ENCODE results near the gene ERC2. TPM values are rescaled to one million over a fixed set of nuclear protein-coding genes. Genes with fewer than 3 reads are reported as not detected.

ERC2 gene
- total and polyA plus RNA-seq, 2 donors (not counting 1 experiment from before 2014, with no cell fraction given): 0.14 to 0.17 TPM

- Histone ChIP-seq H3K36me3 (ENCODE audit: control insufficient read depth, insufficient read depth, low read length) (no peaks in the 10 kb centered on the region), H3K9me3 (ENCODE audit: control insufficient read depth, insufficient read depth, low read depth, low read length) (no peaks in the 10 kb centered on the region), H3K79me2 (ENCODE audit: control insufficient read depth, insufficient read depth, low read length) (no peaks in the 10 kb centered on the region), H3K27me3 (ENCODE audit: control insufficient read depth, insufficient read depth, low read length) (no peaks in the 10 kb centered on the region), H3K9ac (ENCODE audit: insufficient read depth, low read length) (no peak overlapping the region), H3K4me2 (ENCODE audit: extremely low read depth, insufficient read depth, low read length) (no peak overlapping the region), H4K20me1 (ENCODE audit: control insufficient read depth, extremely low read depth, insufficient read depth, low read length) (peaks cover 2% of the 10 kb centered on the region), H3K4me3 (replicated peaks in 1 of 4; ENCODE audit: control extremely low read depth in 1 of 4, insufficient read depth in 1 of 4, low read depth in 3 of 4, low read length in 4 of 4) (no peak overlapping the region), H3K4me1 (ENCODE audit: control insufficient read depth, extremely low read depth, insufficient read depth, low read length) (no peaks in the 10 kb centered on the region), H3K27ac (ENCODE audit: insufficient read depth, low read length) (no peak overlapping the region), H2AFZ (ENCODE audit: low read length) (no peak overlapping the region)
- no peak for DNase-seq (ENCODE audit: low read depth in 2 of 2)
- TF ChIP-seq EZH2 (IDR thresholded peaks at IDR 0.05; ENCODE audit: low read length, missing control alignments) (no peak), CTCF (conservative IDR thresholded peaks at IDR 0.05 in 1 of 2, IDR thresholded peaks at IDR 0.05 in 1 of 2; ENCODE audit: low read depth in 1 of 2, low read length in 2 of 2) (no peak)
Measured at GRCh38 chr3:55936549-55937052, 531.7 kb downstream of the ERC2 start.

GRCh38 chr3:55935241-55935640 lies 533.0 kb downstream of the ERC2 start:
- no peak for DNase-seq (ENCODE audit: low read depth in 2 of 2)
- H3K27me3 ChIP-seq (ENCODE audit: control insufficient read depth, insufficient read depth, low read length): no peaks in the 10 kb centered on the region
- peaks cover 2% of the 10 kb centered on the region for H4K20me1 ChIP-seq (ENCODE audit: control insufficient read depth, extremely low read depth, insufficient read depth, low read length)
- H3K4me3 ChIP-seq (replicated peaks in 1 of 4; ENCODE audit: control extremely low read depth in 1 of 4, insufficient read depth in 1 of 4, low read depth in 3 of 4, low read length in 4 of 4): no peak overlapping the region
- no peaks in the 10 kb centered on the region for H3K9me3 ChIP-seq (ENCODE audit: control insufficient read depth, insufficient read depth, low read depth, low read length)
- no peak for TF ChIP-seq EZH2 (IDR thresholded peaks at IDR 0.05; ENCODE audit: low read length, missing control alignments)
- no peak for TF ChIP-seq CTCF (conservative IDR thresholded peaks at IDR 0.05 in 1 of 2, IDR thresholded peaks at IDR 0.05 in 1 of 2; ENCODE audit: low read depth in 1 of 2, low read length in 2 of 2)
- no peaks in the 10 kb centered on the region for H3K4me1 ChIP-seq (ENCODE audit: control insufficient read depth, extremely low read depth, insufficient read depth, low read length)
- no peak overlapping the region for H2AFZ ChIP-seq (ENCODE audit: low read length)
- H3K9ac ChIP-seq (ENCODE audit: insufficient read depth, low read length): no peak overlapping the region
- H3K27ac ChIP-seq (ENCODE audit: insufficient read depth, low read length): no peak overlapping the region
- H3K79me2 ChIP-seq (ENCODE audit: control insufficient read depth, insufficient read depth, low read length): no peaks in the 10 kb centered on the region
- no peaks in the 10 kb centered on the region for H3K36me3 ChIP-seq (ENCODE audit: control insufficient read depth, insufficient read depth, low read length)
- H3K4me2 ChIP-seq (ENCODE audit: extremely low read depth, insufficient read depth, low read length): no peak overlapping the region

- H3K79me2 ChIP-seq (ENCODE audit: control insufficient read depth, insufficient read depth, low read length): no peaks in the 10 kb centered on the region
- DNase-seq (ENCODE audit: low read depth in 2 of 2): no peak
- no peak overlapping the region for H3K9ac ChIP-seq (ENCODE audit: insufficient read depth, low read length)
- H3K4me1 ChIP-seq (ENCODE audit: control insufficient read depth, extremely low read depth, insufficient read depth, low read length): no peaks in the 10 kb centered on the region
- H3K36me3 ChIP-seq (ENCODE audit: control insufficient read depth, insufficient read depth, low read length): no peaks in the 10 kb centered on the region
- H2AFZ ChIP-seq (ENCODE audit: low read length): no peak overlapping the region
- H3K4me3 ChIP-seq (replicated peaks in 1 of 4; ENCODE audit: control extremely low read depth in 1 of 4, insufficient read depth in 1 of 4, low read depth in 3 of 4, low read length in 4 of 4): no peak overlapping the region
- no peaks in the 10 kb centered on the region for H3K9me3 ChIP-seq (ENCODE audit: control insufficient read depth, insufficient read depth, low read depth, low read length)
- H3K4me2 ChIP-seq (ENCODE audit: extremely low read depth, insufficient read depth, low read length): no peak overlapping the region
- H3K27ac ChIP-seq (ENCODE audit: insufficient read depth, low read length): no peak overlapping the region
- TF ChIP-seq CTCF (conservative IDR thresholded peaks at IDR 0.05 in 1 of 2, IDR thresholded peaks at IDR 0.05 in 1 of 2; ENCODE audit: low read depth in 1 of 2, low read length in 2 of 2) (no peak), EZH2 (IDR thresholded peaks at IDR 0.05; ENCODE audit: low read length, missing control alignments) (no peak)
- peaks cover 2% of the 10 kb centered on the region for H4K20me1 ChIP-seq (ENCODE audit: control insufficient read depth, extremely low read depth, insufficient read depth, low read length)
- no peaks in the 10 kb centered on the region for H3K27me3 ChIP-seq (ENCODE audit: control insufficient read depth, insufficient read depth, low read length)
Measured at GRCh38 chr3:55934771-55935170, 533.5 kb downstream of the ERC2 start.

All from fibroblast of lung (primary cell).